Fibroblast of lung (primary cell): ENCODE data around the gene SCGB2B2. TPM values are rescaled to one million over a fixed set of nuclear protein-coding genes. Genes with fewer than 3 reads are reported as not detected.
A peak's percentile ranks its signal among the peaks of the same experiment; 100 is the strongest.

ENCODE experiments used
- DNase-seq, 2 donors: peaks; one replicate each; pipeline versions ENCODE4 v3.0.0 to v3.0.0-alpha.2; 2010; ENCODE audit warnings: low read depth in 2 of 2
- H2AFZ ChIP-seq: 2 replicates; pipeline ENCODE4 v1.5.1; 2012; ENCODE audit warnings: low read length, control low read depth, inconsistent platforms
- H3K27ac ChIP-seq: 2 replicates; pipeline ENCODE4 v1.5.1; 2011; ENCODE audit warnings: low read length, control low read depth; ENCODE audit not compliant: insufficient read depth
- H3K27me3 ChIP-seq: 2 replicates; pipeline ENCODE4 v1.5.1; 2011; ENCODE audit warnings: mild to moderate bottlenecking, low read length; ENCODE audit not compliant: control insufficient read depth, insufficient read depth
- H3K36me3 ChIP-seq: 2 replicates; pipeline ENCODE4 v1.5.1; 2011; ENCODE audit warnings: low read length; ENCODE audit not compliant: control insufficient read depth, insufficient read depth
- H3K4me1 ChIP-seq: 2 replicates; pipeline ENCODE4 v1.5.1; 2011; ENCODE audit warnings: low read length; ENCODE audit not compliant: control insufficient read depth, insufficient read depth; ENCODE audit errors: extremely low read depth
- H3K4me2 ChIP-seq: 2 replicates; pipeline ENCODE4 v1.5.1; 2011; ENCODE audit warnings: low read length, control low read depth; ENCODE audit not compliant: insufficient read depth; ENCODE audit errors: extremely low read depth
- H3K4me3 ChIP-seq, 4 experiments: fragments of 200-600 bp in 1 of 4; sonication (generic) in 1 of 4; replicated peaks in 1 of 4; 2 replicates each; pipeline ENCODE4 v1.5.1; 2011 to 2016; ENCODE audit warnings: low read length in 4 of 4, low read depth in 3 of 4, mild to moderate bottlenecking in 3 of 4, control low read depth in 2 of 4, inconsistent platforms in 1 of 4, mixed read lengths in 1 of 4; ENCODE audit not compliant: insufficient read depth in 1 of 4; ENCODE audit errors: control extremely low read depth in 1 of 4
- H3K79me2 ChIP-seq: 2 replicates; pipeline ENCODE4 v1.5.1; 2012; ENCODE audit warnings: mild to moderate bottlenecking, low read length, inconsistent platforms; ENCODE audit not compliant: control insufficient read depth, insufficient read depth
- H3K9ac ChIP-seq: 2 replicates; pipeline ENCODE4 v1.5.1; 2011; ENCODE audit warnings: mild to moderate bottlenecking, low read length, control low read depth; ENCODE audit not compliant: insufficient read depth
- H3K9me3 ChIP-seq: 2 replicates; pipeline ENCODE4 v1.5.1; 2012; ENCODE audit warnings: low read depth, low read length; ENCODE audit not compliant: control insufficient read depth, insufficient read depth
- H4K20me1 ChIP-seq: 2 replicates; pipeline ENCODE4 v1.5.1; 2011; ENCODE audit warnings: low read length; ENCODE audit not compliant: control insufficient read depth, insufficient read depth; ENCODE audit errors: extremely low read depth
- EZH2 ChIP-seq: IDR thresholded peaks from 2 replicates; pipeline ENCODE4 v1.5.1; 2012; ENCODE audit warnings: low read length, control low read depth, mild to moderate bottlenecking; ENCODE audit errors: missing control alignments
- polyA plus RNA-seq, 2 donors: library from polyadenylated mRNA; depleted of rRNA in 1 of 2; stranded (reverse) in 1 of 2; unstranded in 1 of 2; fragments of >200 nt; gene quantifications; 2 replicates each; pipeline ENCODE4 v1.2.1, GENCODE V29; 2011 to 2012; ENCODE audit warnings: missing spikeins in 1 of 2
- total RNA-seq: library from RNA; depleted of rRNA; stranded (reverse); fragments of >200 nt; gene quantifications from 2 replicates; pipeline ENCODE4 v1.2.1, GENCODE V29; 2014
- TF ChIP-seq, protein P1 (sequence below), 2 donors: IDR thresholded peaks in 1 of 2; conservative IDR thresholded peaks in 1 of 2; 1 replicate in 1 of 2; 2 replicates in 1 of 2; pipeline ENCODE4 v1.5.1; 2011 to 2012; ENCODE audit warnings: low read length in 2 of 2, control low read depth in 1 of 2, inconsistent platforms in 1 of 2, low read depth in 1 of 2, mild to moderate bottlenecking in 1 of 2

SCGB2B2 gene
- total and polyA plus RNA-seq, 2 donors (not counting 1 experiment from before 2014, with no cell fraction given) = 0.50 TPM; not detected in 1

DNA sequence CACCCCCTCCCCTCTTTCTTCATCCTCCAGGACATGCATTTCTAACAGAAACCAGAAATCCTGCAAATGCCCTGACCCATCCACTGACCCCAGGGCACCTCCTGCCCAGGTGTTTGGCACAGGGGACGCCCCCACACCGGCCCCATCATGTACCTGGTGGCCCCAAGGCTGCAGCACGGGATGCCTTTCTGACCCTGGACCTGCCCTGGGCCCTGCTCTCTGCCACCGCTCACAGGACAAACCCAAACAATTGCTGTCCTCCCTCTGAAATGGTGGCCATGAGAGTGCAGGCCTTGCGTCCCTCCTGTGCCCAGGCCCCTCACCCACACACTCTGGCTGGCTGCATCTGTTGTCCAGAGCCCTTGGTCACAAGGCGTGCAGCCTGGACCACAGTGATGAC is 12.1 kb downstream of the SCGB2B2 start:
- Histone ChIP-seq H3K36me3 (no peaks in the 10 kb centered on the region), H3K27ac (no peak overlapping the region), H3K27me3 (no peaks in the 10 kb centered on the region), H3K9ac (no peak overlapping the region), H3K79me2 (no peaks in the 10 kb centered on the region), H3K4me2 (no peak overlapping the region), H3K9me3 (no peaks in the 10 kb centered on the region), H3K4me1 (no peaks in the 10 kb centered on the region), H4K20me1 (no peaks in the 10 kb centered on the region), H3K4me3 (no peak overlapping the region), H2AFZ (no peak overlapping the region)
- no peak for TF ChIP-seq EZH2
- TF ChIP-seq, protein P1, sequence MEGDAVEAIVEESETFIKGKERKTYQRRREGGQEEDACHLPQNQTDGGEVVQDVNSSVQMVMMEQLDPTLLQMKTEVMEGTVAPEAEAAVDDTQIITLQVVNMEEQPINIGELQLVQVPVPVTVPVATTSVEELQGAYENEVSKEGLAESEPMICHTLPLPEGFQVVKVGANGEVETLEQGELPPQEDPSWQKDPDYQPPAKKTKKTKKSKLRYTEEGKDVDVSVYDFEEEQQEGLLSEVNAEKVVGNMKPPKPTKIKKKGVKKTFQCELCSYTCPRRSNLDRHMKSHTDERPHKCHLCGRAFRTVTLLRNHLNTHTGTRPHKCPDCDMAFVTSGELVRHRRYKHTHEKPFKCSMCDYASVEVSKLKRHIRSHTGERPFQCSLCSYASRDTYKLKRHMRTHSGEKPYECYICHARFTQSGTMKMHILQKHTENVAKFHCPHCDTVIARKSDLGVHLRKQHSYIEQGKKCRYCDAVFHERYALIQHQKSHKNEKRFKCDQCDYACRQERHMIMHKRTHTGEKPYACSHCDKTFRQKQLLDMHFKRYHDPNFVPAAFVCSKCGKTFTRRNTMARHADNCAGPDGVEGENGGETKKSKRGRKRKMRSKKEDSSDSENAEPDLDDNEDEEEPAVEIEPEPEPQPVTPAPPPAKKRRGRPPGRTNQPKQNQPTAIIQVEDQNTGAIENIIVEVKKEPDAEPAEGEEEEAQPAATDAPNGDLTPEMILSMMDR (conservative IDR thresholded peaks at IDR 0.05 in 1 of 2, IDR thresholded peaks at IDR 0.05 in 1 of 2; ENCODE audit: low read depth in 1 of 2, low read length in 2 of 2) = no peak
- DNase-seq = no peak

DNA sequence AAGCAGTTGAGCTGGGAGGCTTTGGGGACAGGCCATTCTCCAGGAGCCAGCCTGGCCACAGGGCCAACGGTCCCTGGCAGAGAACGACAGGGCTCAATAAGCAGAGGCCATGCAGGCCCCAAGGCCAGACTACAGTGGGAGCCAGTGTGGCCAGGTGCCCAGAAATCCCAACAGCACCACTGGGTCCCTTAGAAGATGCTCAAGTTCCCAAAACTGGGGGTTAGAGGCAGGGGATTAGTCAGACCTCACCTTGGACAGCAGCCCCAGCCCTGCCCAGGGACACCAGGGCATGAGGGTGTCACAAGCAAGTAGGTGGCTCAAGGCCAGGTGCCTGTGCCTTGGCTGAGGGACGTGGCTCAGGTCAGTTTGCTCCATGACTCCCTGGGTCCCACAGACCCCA is 12.8 kb downstream of the SCGB2B2 start:
- Histone ChIP-seq H3K4me1 (no peaks in the 10 kb centered on the region), H3K79me2 (no peaks in the 10 kb centered on the region), H3K9ac (no peak overlapping the region), H4K20me1 (no peaks in the 10 kb centered on the region), H3K4me3 (no peak overlapping the region), H2AFZ (no peak overlapping the region), H3K9me3 (no peaks in the 10 kb centered on the region), H3K27me3 (no peaks in the 10 kb centered on the region), H3K27ac (no peak overlapping the region), H3K36me3 (no peaks in the 10 kb centered on the region), H3K4me2 (no peak overlapping the region)
- TF ChIP-seq, protein P1 (conservative IDR thresholded peaks at IDR 0.05 in 1 of 2, IDR thresholded peaks at IDR 0.05 in 1 of 2; ENCODE audit: low read depth in 1 of 2, low read length in 2 of 2) = no peak
- no peak for TF ChIP-seq EZH2
- DNase-seq = no peak

DNA sequence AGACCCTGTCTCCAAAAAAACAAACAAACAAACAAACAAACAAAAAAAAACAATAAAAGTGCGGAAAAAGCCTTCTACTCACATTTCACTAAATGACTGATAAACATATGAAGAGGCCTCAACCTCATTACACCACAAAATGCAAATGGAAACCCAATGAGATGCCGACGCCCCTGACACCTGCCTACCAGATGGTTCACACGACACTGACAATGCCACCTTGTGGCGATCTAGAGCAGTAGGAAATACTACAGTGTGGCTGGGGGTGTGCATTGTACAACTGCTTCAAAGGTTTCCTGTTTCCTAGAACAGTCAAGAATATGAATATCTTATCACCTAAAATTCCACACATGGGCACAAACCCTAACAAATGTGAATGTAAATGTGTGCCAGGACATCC is 14.0 kb downstream of the SCGB2B2 start:
- no peak for TF ChIP-seq EZH2
- TF ChIP-seq, protein P1 (conservative IDR thresholded peaks at IDR 0.05 in 1 of 2, IDR thresholded peaks at IDR 0.05 in 1 of 2; ENCODE audit: low read depth in 1 of 2, low read length in 2 of 2) = peak in 1 of 2 donors; percentile 13
- H3K4me3 ChIP-seq = no peak overlapping the region
- H2AFZ ChIP-seq = no peak overlapping the region
- DNase-seq = no peak
- no peaks in the 10 kb centered on the region for H3K9me3 ChIP-seq
- no peaks in the 10 kb centered on the region for H3K4me1 ChIP-seq
- H3K9ac ChIP-seq = no peak overlapping the region
- no peaks in the 10 kb centered on the region for H3K36me3 ChIP-seq
- H3K79me2 ChIP-seq = no peaks in the 10 kb centered on the region
- H3K27ac ChIP-seq = no peak overlapping the region
- H4K20me1 ChIP-seq = no peaks in the 10 kb centered on the region
- H3K4me2 ChIP-seq = no peak overlapping the region
- no peaks in the 10 kb centered on the region for H3K27me3 ChIP-seq
